OCI-LY7 (cell line): Measurements from ENCODE around the gene FUT8. TPM values are rescaled to one million over a fixed set of nuclear protein-coding genes. Genes with fewer than 3 reads are reported as not detected.
"Not testable (repeated sequence)": the region's sequence is repeated elsewhere in the genome, so short reads cannot be mapped to it uniquely, and the experiment has no call there.

Experiments
- BruUV-seq: library from RNA; stranded (reverse); fragments of 400-500 nt; replicated peaks from 2 replicates; lab custom pipeline; 2021; lab: Mats Ljungman, UMichigan
- CTCF ChIA-PET: fragments of 300-600 bp; sonication (Branson Sonifier 250); formaldehyde crosslinking; loops from one replicate; lab custom pipeline; 2022; ENCODE audit warnings: antibody characterized with exemption; ENCODE audit not compliant: unreplicated experiment; lab: Charles Lee
- POLR2A ChIA-PET: fragments of 300-600 bp; sonication (Branson Sonifier 250); formaldehyde crosslinking; loops from one replicate; lab custom pipeline; 2022; ENCODE audit warnings: antibody characterized with exemption; lab: Charles Lee
- DNase-seq: peaks from one replicate; pipeline ENCODE4 v3.0.0-alpha.2; 2015; ENCODE audit warnings: low spot score
- H2AFZ ChIP-seq: fragments of 200-600 bp; sonication (generic), shearing (Covaris generic); 2 replicates; pipeline ENCODE4 v1.6.1; 2014; ENCODE audit warnings: mild to moderate bottlenecking, antibody characterized with exemption, low read length, moderate library complexity
- H3K27ac ChIP-seq: fragments of 200-600 bp; sonication (generic); 2 replicates; pipeline ENCODE4 v1.5.1; 2014; ENCODE audit warnings: mixed run types, low read depth, mild to moderate bottlenecking, moderate library complexity, low read length, inconsistent platforms; ENCODE audit not compliant: poor library complexity, severe bottlenecking
- H3K36me3 ChIP-seq: fragments of 200-600 bp; sonication (generic); 2 replicates; pipeline ENCODE4 v1.6.1; 2014; ENCODE audit warnings: mild to moderate bottlenecking, antibody characterized with exemption, low read length, moderate library complexity, mixed read lengths; ENCODE audit not compliant: insufficient read depth
- H3K4me1 ChIP-seq: fragments of 200-600 bp; sonication (generic); 2 replicates; pipeline ENCODE4 v1.5.1; 2014; ENCODE audit warnings: mild to moderate bottlenecking, low read length; ENCODE audit not compliant: insufficient read depth, poor library complexity, severe bottlenecking
- H3K4me2 ChIP-seq: fragments of 200-600 bp; sonication (generic); 2 replicates; pipeline ENCODE4 v1.6.1; 2014; ENCODE audit warnings: mild to moderate bottlenecking, low read length
- H3K4me3 ChIP-seq: fragments of 200-600 bp; sonication (generic); 2 replicates; pipeline ENCODE4 v1.5.1; 2014; ENCODE audit warnings: mild to moderate bottlenecking, low read depth, low read length; ENCODE audit not compliant: poor library complexity, severe bottlenecking
- H3K79me2 ChIP-seq: fragments of 200-600 bp; sonication (generic); 2 replicates; pipeline ENCODE4 v1.6.1; 2016; ENCODE audit warnings: low read depth, mild to moderate bottlenecking, low read length, moderate library complexity, mixed read lengths; ENCODE audit not compliant: insufficient read depth
- H3K9me2 ChIP-seq: fragments of 200-600 bp; sonication (generic); 2 replicates; pipeline ENCODE4 v1.6.1; 2016; ENCODE audit warnings: mild to moderate bottlenecking, low read length, mixed read lengths; ENCODE audit not compliant: insufficient read depth
- H3K9me3 ChIP-seq: fragments of 200-600 bp; sonication (generic); 2 replicates; pipeline ENCODE4 v1.6.1; 2014; ENCODE audit warnings: mild to moderate bottlenecking, mixed run types, low read length, mixed read lengths
- H4K20me1 ChIP-seq: fragments of 200-600 bp; sonication (generic); 2 replicates; pipeline ENCODE4 v1.6.1; 2014; ENCODE audit warnings: mild to moderate bottlenecking, antibody characterized with exemption, low read length, moderate library complexity, mixed read lengths; ENCODE audit not compliant: insufficient read depth
- EZH2phosphoT487 ChIP-seq: fragments of 200-600 bp; sonication (generic); IDR thresholded peaks from 2 replicates; pipeline ENCODE4 v1.6.1; 2018; ENCODE audit warnings: low read depth, borderline replicate concordance, mild to moderate bottlenecking, mixed run types, antibody characterized with exemption, low read length, moderate library complexity, mixed read lengths
- intact Hi-C: fragments of 100-400 bp; cut with micrococcal nuclease; formaldehyde crosslinking; loops from one replicate; pipeline ENCODE4 v1.10.0; 2022; ENCODE audit not compliant: unreplicated experiment
- total RNA-seq, 2 experiments: library from RNA; depleted of rRNA in 1 of 2; stranded (reverse); fragments of >200 nt in 1 of 2; shearing (Covaris generic) in 1 of 2; gene quantifications; 2 replicates each; pipeline ENCODE4 v1.2.3, GENCODE V29; 2014 to 2022
- TF ChIP-seq, protein P1 (sequence below): fragments of 200-600 bp; sonication (generic); conservative IDR thresholded peaks from 2 replicates; pipeline ENCODE4 v1.5.1; 2014; ENCODE audit warnings: mild to moderate bottlenecking, antibody characterized with exemption, low read length, moderate library complexity, mixed read lengths

The FUT8 gene
- total RNA-seq, 2 experiments from 2014 or later: 90.3 to 174 TPM

DNA sequence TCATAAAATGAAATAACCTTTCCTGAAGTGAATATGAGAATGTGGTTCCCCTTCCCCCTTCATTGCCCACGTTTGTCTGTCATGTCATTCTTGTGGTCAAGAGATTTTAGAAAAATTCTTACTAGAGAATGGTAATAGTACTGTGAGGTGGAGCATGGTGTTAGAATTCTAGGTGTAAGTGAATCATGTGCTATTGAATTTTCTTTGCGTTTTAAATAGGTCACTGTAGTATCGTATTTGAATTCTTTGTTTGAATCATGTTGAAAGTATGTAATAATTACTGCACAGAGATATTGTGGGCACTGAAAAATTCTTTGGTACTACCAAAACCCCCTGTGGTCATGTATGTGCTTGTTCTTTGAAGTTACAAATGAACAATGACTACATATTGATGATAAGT, 49.9 kb downstream of the FUT8 start:
- peaks cover 94% of the 10 kb centered on the region for H3K36me3 ChIP-seq
- no peaks in the 10 kb centered on the region for H4K20me1 ChIP-seq
- intact Hi-C loops: loop anchor here (2.0 kb wide), 1 partner anchor 16 kb away; no protein-coding TSS in a partner anchor
- no peak for TF ChIP-seq EZH2phosphoT487
- TF ChIP-seq, protein P1, sequence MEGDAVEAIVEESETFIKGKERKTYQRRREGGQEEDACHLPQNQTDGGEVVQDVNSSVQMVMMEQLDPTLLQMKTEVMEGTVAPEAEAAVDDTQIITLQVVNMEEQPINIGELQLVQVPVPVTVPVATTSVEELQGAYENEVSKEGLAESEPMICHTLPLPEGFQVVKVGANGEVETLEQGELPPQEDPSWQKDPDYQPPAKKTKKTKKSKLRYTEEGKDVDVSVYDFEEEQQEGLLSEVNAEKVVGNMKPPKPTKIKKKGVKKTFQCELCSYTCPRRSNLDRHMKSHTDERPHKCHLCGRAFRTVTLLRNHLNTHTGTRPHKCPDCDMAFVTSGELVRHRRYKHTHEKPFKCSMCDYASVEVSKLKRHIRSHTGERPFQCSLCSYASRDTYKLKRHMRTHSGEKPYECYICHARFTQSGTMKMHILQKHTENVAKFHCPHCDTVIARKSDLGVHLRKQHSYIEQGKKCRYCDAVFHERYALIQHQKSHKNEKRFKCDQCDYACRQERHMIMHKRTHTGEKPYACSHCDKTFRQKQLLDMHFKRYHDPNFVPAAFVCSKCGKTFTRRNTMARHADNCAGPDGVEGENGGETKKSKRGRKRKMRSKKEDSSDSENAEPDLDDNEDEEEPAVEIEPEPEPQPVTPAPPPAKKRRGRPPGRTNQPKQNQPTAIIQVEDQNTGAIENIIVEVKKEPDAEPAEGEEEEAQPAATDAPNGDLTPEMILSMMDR: no peak
- H3K4me1 ChIP-seq: peaks cover 24% of the 10 kb centered on the region
- H3K4me3 ChIP-seq: no peak overlapping the region
- H3K27ac ChIP-seq: peak overlapping the region; percentile 41
- TSS peak; percentile 3 for BruUV-seq
- H3K9me3 ChIP-seq: no peaks in the 10 kb centered on the region
- ChIA-PET POLR2A (interaction anchor here (0.6 kb wide), 1 partner anchor 47 kb away, joined by 4 read pairs; no protein-coding TSS in a partner anchor), CTCF (no interaction called here)
- no peak overlapping the region for H3K4me2 ChIP-seq
- no peaks in the 10 kb centered on the region for H3K9me2 ChIP-seq
- DNase-seq: no peak
- no peak overlapping the region for H2AFZ ChIP-seq
- peaks cover 93% of the 10 kb centered on the region for H3K79me2 ChIP-seq

- no TSS peak for BruUV-seq
- Histone ChIP-seq H3K4me2 (no peak overlapping the region), H2AFZ (no peak overlapping the region), H4K20me1 (0 out of 2 replicates have a peak, but pooled peaks cover 7% of the 10 kb centered on the region), H3K27ac (no peak overlapping the region), H3K79me2 (peaks cover 99% of the 10 kb centered on the region), H3K9me3 (no peaks in the 10 kb centered on the region), H3K9me2 (no peaks in the 10 kb centered on the region), H3K4me3 (no peak overlapping the region), H3K4me1 (peaks cover 27% of the 10 kb centered on the region), H3K36me3 (peaks cover 91% of the 10 kb centered on the region)
- intact Hi-C loops: no loop called here
- no peak for DNase-seq
- TF ChIP-seq, protein P1: no peak
- no peak for TF ChIP-seq EZH2phosphoT487
- CTCF ChIA-PET: no interaction called here
- POLR2A ChIA-PET: interaction anchor here (0.6 to 1.3 kb wide), 7 partner anchors 11 to 158 kb away, joined by 3 to 5 read pairs (median 3); no protein-coding TSS in a partner anchor
These were observed 53.1 kb downstream of the FUT8 start for GRCh38 chr14:65465584-65465983.

DNA sequence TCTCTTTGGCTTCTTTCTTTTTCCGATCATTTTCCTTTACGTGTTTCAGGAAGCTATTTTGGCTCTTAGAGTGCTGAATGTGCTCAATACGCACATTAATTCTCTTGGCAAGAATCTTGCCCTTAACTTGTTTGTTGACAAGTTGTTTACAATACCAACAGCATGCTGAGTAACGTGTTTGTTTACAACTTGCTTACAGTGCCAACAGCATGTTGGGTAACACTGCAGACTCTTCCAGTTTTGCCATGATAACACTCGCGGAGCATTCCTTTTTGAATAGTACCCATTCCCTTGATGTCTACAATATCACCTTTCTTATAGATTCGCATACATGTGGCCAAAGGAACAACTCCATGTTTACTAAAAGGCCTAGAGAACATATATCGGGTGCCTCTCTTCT, 55.4 kb downstream of the FUT8 start:
- H3K9me2 ChIP-seq, BruUV-seq, H3K9me3 ChIP-seq, H3K4me3 ChIP-seq, H3K27ac ChIP-seq, CTCF ChIA-PET, H3K4me2 ChIP-seq, H2AFZ ChIP-seq, DNase-seq, intact Hi-C loops: not testable (repeated sequence)
- Histone ChIP-seq H4K20me1 (peaks cover 18% of the 10 kb centered on the region; the same call in 1 of the 2 replicates), H3K79me2 (peaks cover 100% of the 10 kb centered on the region), H3K4me1 (peaks cover 21% of the 10 kb centered on the region), H3K36me3 (peaks cover 80% of the 10 kb centered on the region)
- POLR2A ChIA-PET: interaction anchor here (0.7 to 1.2 kb wide), 2 partner anchors 9 kb away, joined by 4 read pairs; no protein-coding TSS in a partner anchor
